Prostate gland (tissue), 2 donors: Measurements from ENCODE around the gene OR4D11. TPM values are rescaled to one million over a fixed set of nuclear protein-coding genes. Genes with fewer than 3 reads are reported as not detected.
"Not testable (repeated sequence)": the region's sequence is repeated elsewhere in the genome, so short reads cannot be mapped to it uniquely, and the experiment has no call there.

Experiments
- DNase-seq: peaks from one replicate; pipeline ENCODE4 v3.0.0-alpha.2; 2019; ENCODE audit warnings: low spot score
- H3K27ac ChIP-seq, 2 donors: fragments of 200-600 bp; sonication (generic); 2 replicates each; pipeline ENCODE4 v1.5.1; 2017 to 2019
- H3K27me3 ChIP-seq: fragments of 200-600 bp; sonication (generic); replicated peaks from 2 replicates; pipeline ENCODE4 v1.5.1; 2019; ENCODE audit not compliant: insufficient read depth
- H3K36me3 ChIP-seq, 2 donors: fragments of 200-600 bp; sonication (generic); 1 replicate in 1 of 2; 2 replicates in 1 of 2; pipeline versions ENCODE4 v1.5.1 to v1.8.1; 2017 to 2019
- H3K4me1 ChIP-seq: fragments of 200-600 bp; sonication (generic); replicated peaks from 2 replicates; pipeline ENCODE4 v1.5.1; 2019
- H3K4me3 ChIP-seq, 2 donors: fragments of 200-600 bp; sonication (generic); 2 replicates each; pipeline ENCODE4 v1.5.1; 2017 to 2019
- H3K9me3 ChIP-seq: fragments of 200-600 bp; sonication (generic); 2 replicates; pipeline ENCODE4 v1.5.1; 2017
- CTCF ChIP-seq, 4 experiments: fragments of 200-600 bp in 2 of 4; fragments of 450-650 bp in 2 of 4; sonication (generic) in 2 of 4; IDR thresholded peaks; 1 replicate in 3 of 4; 2 replicates in 1 of 4; pipeline ENCODE4 v1.5.1; 2016 to 2019; ENCODE audit warnings: antibody characterized with exemption in 4 of 4, mild to moderate bottlenecking in 2 of 4, moderate library complexity in 2 of 4
- POLR2A ChIP-seq: fragments of 450-650 bp; IDR thresholded peaks from one replicate; pipeline ENCODE4 v1.6.1; 2016; ENCODE audit warnings: antibody characterized with exemption, mild to moderate bottlenecking
- POLR2AphosphoS5 ChIP-seq: sonication (generic); formaldehyde crosslinking; IDR thresholded peaks from one replicate; pipeline ENCODE4 v1.6.1; 2017; ENCODE audit warnings: antibody characterized with exemption
- WGBS: methylation state at CpG from one replicate; pipeline ENCODE4 v1.1.5; 2018; 5-methylcytosine and 5-hydroxymethylcytosine counted together
- intact Hi-C: fragments of 100-400 bp; cut with DNase I; formaldehyde crosslinking; loops from one replicate; pipeline ENCODE4 v1.14.2; 2022
- total RNA-seq, 2 donors: library from RNA; depleted of rRNA; stranded (reverse); fragments of >200 nt; gene quantifications; one replicate each; pipeline ENCODE4 v1.1.0, GENCODE V29; 2016

Gene OR4D11
- total RNA-seq, 2 donors from 2014 or later = not detected

GRCh38 chr11:59511675-59512074 lies 8.3 kb downstream of the OR4D11 start:
- Histone ChIP-seq H3K27ac (no peak overlapping the region), H3K4me1 (no peaks in the 10 kb centered on the region), H3K27me3 (no peaks in the 10 kb centered on the region), H3K9me3 (no peaks in the 10 kb centered on the region), H3K36me3 (no peaks in the 10 kb centered on the region), H3K4me3 (no peak overlapping the region)
- WGBS = 56% methylated on average over 1 of the region's 1 CpG
- TF ChIP-seq POLR2AphosphoS5 (no peak), POLR2A (no peak), CTCF (IDR thresholded peaks at IDR 0.05) (no peak)
- intact Hi-C loops = no loop called here
- no peak for DNase-seq

- WGBS = 66% methylated on average over 2 of the region's 2 CpGs
- DNase-seq, H3K9me3 ChIP-seq, H3K27me3 ChIP-seq, H3K36me3 ChIP-seq, H3K27ac ChIP-seq, H3K4me3 ChIP-seq, intact Hi-C loops, H3K4me1 ChIP-seq: not testable (repeated sequence)
Measured at GRCh38 chr11:59520139-59520538, 16.8 kb downstream of the OR4D11 start.

GRCh38 chr11:59520741-59521140 lies 17.4 kb downstream of the OR4D11 start:
- no peak overlapping the region for H3K27ac ChIP-seq
- no peak for TF ChIP-seq POLR2A
- TF ChIP-seq POLR2AphosphoS5 = no peak
- TF ChIP-seq CTCF (IDR thresholded peaks at IDR 0.05) = no peak
- H3K4me1 ChIP-seq = no peaks in the 10 kb centered on the region
- WGBS = 82% methylated on average over 5 of the region's 5 CpGs
- H3K4me3 ChIP-seq = no peak overlapping the region
- no peaks in the 10 kb centered on the region for H3K36me3 ChIP-seq
- no peaks in the 10 kb centered on the region for H3K9me3 ChIP-seq
- DNase-seq = no peak
- intact Hi-C loops = no loop called here
- H3K27me3 ChIP-seq = no peaks in the 10 kb centered on the region

- no peaks in the 10 kb centered on the region for H3K9me3 ChIP-seq
- no peaks in the 10 kb centered on the region for H3K4me1 ChIP-seq
- WGBS = 21% methylated on average over 1 of the region's 1 CpG
- no peak for TF ChIP-seq POLR2AphosphoS5
- no peak for TF ChIP-seq CTCF (IDR thresholded peaks at IDR 0.05)
- TF ChIP-seq POLR2A = no peak
- DNase-seq = no peak
- intact Hi-C loops = no loop called here
- no peaks in the 10 kb centered on the region for H3K36me3 ChIP-seq
- H3K27ac ChIP-seq = no peak overlapping the region
- no peaks in the 10 kb centered on the region for H3K27me3 ChIP-seq
- no peak overlapping the region for H3K4me3 ChIP-seq
Measured at GRCh38 chr11:59523541-59523940, 20.2 kb downstream of the OR4D11 start.

DNA sequence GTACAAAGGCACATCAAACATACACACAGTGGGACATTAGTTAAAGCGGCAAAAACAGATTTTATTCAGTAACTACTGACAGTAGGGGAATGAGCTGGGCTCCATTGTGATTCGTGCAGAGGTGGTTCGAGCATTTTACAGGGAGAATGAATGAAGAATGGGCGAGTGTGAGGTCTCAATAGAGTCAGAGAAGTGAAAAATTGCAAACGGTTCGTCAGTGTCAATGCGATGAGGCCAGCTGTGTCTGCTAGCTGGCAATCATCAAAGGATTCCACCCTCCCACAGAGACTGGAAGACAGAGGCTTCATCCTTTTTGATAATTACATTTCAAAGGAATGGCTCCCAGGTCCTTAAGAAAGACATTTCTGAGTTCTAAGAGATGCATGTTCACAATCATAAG lies 25.3 kb downstream of the OR4D11 start:
- no peaks in the 10 kb centered on the region for H3K36me3 ChIP-seq
- H3K27ac ChIP-seq = no peak overlapping the region
- intact Hi-C loops = no loop called here
- H3K9me3 ChIP-seq = no peaks in the 10 kb centered on the region
- H3K4me1 ChIP-seq = no peaks in the 10 kb centered on the region
- no peaks in the 10 kb centered on the region for H3K27me3 ChIP-seq
- no peak overlapping the region for H3K4me3 ChIP-seq
- TF ChIP-seq POLR2A = no peak
- TF ChIP-seq CTCF (IDR thresholded peaks at IDR 0.05) = no peak
- DNase-seq = no peak
- WGBS = 55% methylated on average over 7 of the region's 7 CpGs
